ENCODE results near the gene HDAC4. TPM values are rescaled to one million over a fixed set of nuclear protein-coding genes. Genes with fewer than 3 reads are reported as not detected.

HDAC4 gene
- total RNA-seq, 5 donors from 2014 or later (not counting 1 experiment from before 2014, with no cell fraction given): 44.8 to 80.2 (median 60.9) TPM

DNA sequence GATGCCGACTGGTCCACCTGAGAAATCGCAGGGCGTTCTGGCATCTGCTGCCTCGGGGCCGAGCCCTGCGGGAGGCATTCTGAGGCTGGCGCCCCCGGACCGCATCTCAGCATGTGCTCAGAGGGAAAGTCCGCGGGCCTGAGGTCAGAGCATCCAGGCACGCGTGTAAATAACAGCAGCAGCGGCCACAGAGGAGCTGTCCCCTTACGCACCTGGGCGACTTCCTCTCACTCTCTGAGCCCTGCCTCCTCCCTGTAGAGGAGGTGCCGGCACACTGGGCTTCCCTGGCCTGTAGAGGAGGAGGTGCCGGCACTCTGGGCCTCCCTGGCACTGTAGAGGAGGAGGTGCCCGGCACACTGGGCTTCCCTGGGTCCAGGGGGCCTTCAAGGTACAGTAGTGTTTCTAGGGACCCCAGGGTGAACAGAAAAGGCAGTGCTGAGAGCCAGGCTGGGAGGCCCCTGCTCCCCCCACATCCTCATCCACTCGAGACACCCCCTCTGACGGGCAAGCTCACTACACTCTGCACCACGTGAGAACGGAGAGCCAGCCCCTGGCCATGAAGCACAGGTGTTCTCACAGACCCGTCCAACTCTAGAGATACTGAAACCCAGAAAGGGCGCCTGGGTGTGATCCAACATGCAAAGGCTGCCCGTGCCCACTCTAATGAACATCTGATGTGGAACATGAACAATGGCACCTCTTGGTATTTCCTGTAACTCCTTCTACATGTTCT, 263.5 kb downstream of the HDAC4 start:
- Mint-ChIP-seq H3K27ac (no peak overlapping the region), H3K4me3 (no peak overlapping the region), H3K4me1 (peaks cover 0 to 13% (median 3%) of the 10 kb centered on the region in 3 donors), H3K9me3 (peaks cover 0 to 4% (median 4%) of the 10 kb centered on the region in 3 donors), H3K27me3 (no peaks in the 10 kb centered on the region), H3K36me3 (peaks cover 80% of the 10 kb centered on the region)
- H3K27me3 ChIP-seq (replicated peaks in 1 of 2; ENCODE audit: control insufficient read depth in 2 of 2, extremely low read depth in 1 of 2, insufficient read depth in 2 of 2, low read length in 1 of 2): no peaks in the 10 kb centered on the region
- peak in 5 of 35 experiments; percentile 5 to 24 (median 6) for DNase-seq
- H3K27ac ChIP-seq (ENCODE audit: low read length): peak overlapping the region; percentile 14
- 82% methylated on average over 21 of the region's 26 CpGs for WGBS (ENCODE audit: insufficient coverage)
- ChIA-PET CTCF (no interaction called here), POLR2A (no interaction called here)
- H3K36me3 ChIP-seq (ENCODE audit: control insufficient read depth in 2 of 2, extremely low read depth in 1 of 2, insufficient read depth in 1 of 2, low read length in 1 of 2): peaks cover 24 to 81% of the 10 kb centered on the region in 2 donors
- no peak for ATAC-seq (replicated peaks in 1 of 4)
- no peaks in the 10 kb centered on the region for H3K9me3 ChIP-seq
- no peak overlapping the region for H3K4me3 ChIP-seq (ENCODE audit: control insufficient read depth in 1 of 2, extremely low read depth in 1 of 2, low read length in 1 of 2)
- peaks cover 0 to 17% of the 10 kb centered on the region in 2 experiments for H3K4me1 ChIP-seq (ENCODE audit: control insufficient read depth in 1 of 2, extremely low read depth in 1 of 2, insufficient read depth in 2 of 2, low read length in 2 of 2)

GRCh38 chr2:239136762-239137161, 264.1 kb downstream of the HDAC4 start:
- no peaks in the 10 kb centered on the region for H3K9me3 ChIP-seq
- no CpG with 5 or more reads among the region's 6 CpGs for WGBS (ENCODE audit: insufficient coverage)
- CTCF ChIA-PET: no interaction called here
- no peaks in the 10 kb centered on the region for H3K27me3 ChIP-seq (replicated peaks in 1 of 2; ENCODE audit: control insufficient read depth in 2 of 2, extremely low read depth in 1 of 2, insufficient read depth in 2 of 2, low read length in 1 of 2)
- no peak for ATAC-seq (replicated peaks in 1 of 4)
- no peak overlapping the region for H3K27ac Mint-ChIP-seq
- no peak overlapping the region for H3K4me3 ChIP-seq (ENCODE audit: control insufficient read depth in 1 of 2, extremely low read depth in 1 of 2, low read length in 1 of 2)
- DNase-seq: no peak
- POLR2A ChIA-PET: no interaction called here
- peaks cover 0 to 4% (median 4%) of the 10 kb centered on the region in 3 donors for H3K9me3 Mint-ChIP-seq
- peaks cover 0 to 17% of the 10 kb centered on the region in 2 experiments for H3K4me1 ChIP-seq (ENCODE audit: control insufficient read depth in 1 of 2, extremely low read depth in 1 of 2, insufficient read depth in 2 of 2, low read length in 2 of 2)
- peaks cover 24 to 81% of the 10 kb centered on the region in 2 donors for H3K36me3 ChIP-seq (ENCODE audit: control insufficient read depth in 2 of 2, extremely low read depth in 1 of 2, insufficient read depth in 1 of 2, low read length in 1 of 2)
- peaks cover 0 to 13% (median 3%) of the 10 kb centered on the region in 3 donors for H3K4me1 Mint-ChIP-seq
- H3K36me3 Mint-ChIP-seq: peaks cover 78% of the 10 kb centered on the region
- H3K27me3 Mint-ChIP-seq: no peaks in the 10 kb centered on the region
- no peak overlapping the region for H3K27ac ChIP-seq (ENCODE audit: low read length)
- no peak overlapping the region for H3K4me3 Mint-ChIP-seq

- 100% methylated on average over 2 of the region's 3 CpGs for WGBS (ENCODE audit: insufficient coverage)
- ATAC-seq (replicated peaks in 1 of 4) (no peak), DNase-seq (no peak)
- H3K27ac ChIP-seq (ENCODE audit: low read length): no peak overlapping the region
- peaks cover 27 to 82% of the 10 kb centered on the region in 2 donors for H3K36me3 ChIP-seq (ENCODE audit: control insufficient read depth in 2 of 2, extremely low read depth in 1 of 2, insufficient read depth in 1 of 2, low read length in 1 of 2)
- Mint-ChIP-seq H3K4me3 (no peak overlapping the region), H3K27me3 (no peaks in the 10 kb centered on the region), H3K36me3 (peaks cover 73% of the 10 kb centered on the region), H3K27ac (no peak overlapping the region), H3K9me3 (peaks cover 0 to 4% (median 4%) of the 10 kb centered on the region in 3 donors), H3K4me1 (peaks cover 0 to 13% (median 3%) of the 10 kb centered on the region in 3 donors)
- H3K27me3 ChIP-seq (replicated peaks in 1 of 2; ENCODE audit: control insufficient read depth in 2 of 2, extremely low read depth in 1 of 2, insufficient read depth in 2 of 2, low read length in 1 of 2): no peaks in the 10 kb centered on the region
- POLR2A ChIA-PET: no interaction called here
- peaks cover 0 to 17% of the 10 kb centered on the region in 2 experiments for H3K4me1 ChIP-seq (ENCODE audit: control insufficient read depth in 1 of 2, extremely low read depth in 1 of 2, insufficient read depth in 2 of 2, low read length in 2 of 2)
- CTCF ChIA-PET: no interaction called here
- H3K9me3 ChIP-seq: no peaks in the 10 kb centered on the region
- H3K4me3 ChIP-seq (ENCODE audit: control insufficient read depth in 1 of 2, extremely low read depth in 1 of 2, low read length in 1 of 2): no peak overlapping the region
These were observed 264.6 kb downstream of the HDAC4 start for GRCh38 chr2:239136203-239136602.

DNA sequence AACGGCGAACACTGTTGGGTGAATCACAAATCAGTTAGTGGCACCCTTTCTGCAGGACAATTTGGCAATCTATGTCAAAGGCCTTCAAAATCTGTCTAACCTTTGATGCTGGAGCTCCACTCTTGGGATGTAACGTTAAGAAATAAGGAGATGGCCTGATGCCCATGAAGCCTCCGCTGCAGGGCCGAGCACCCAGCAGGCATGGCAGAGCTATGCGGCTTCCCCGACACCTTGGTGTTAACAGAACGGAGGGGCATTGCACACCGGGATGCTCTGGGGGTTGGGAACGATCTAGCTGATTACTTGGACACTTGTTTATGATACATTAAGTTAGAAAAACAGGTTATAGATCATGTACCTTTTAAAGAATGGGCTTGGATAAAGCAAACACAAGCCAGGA, 265.3 kb downstream of the HDAC4 start:
- Mint-ChIP-seq H3K4me1 (peaks cover 0 to 13% (median 3%) of the 10 kb centered on the region in 3 donors), H3K27ac (no peak overlapping the region), H3K4me3 (no peak overlapping the region), H3K36me3 (peaks cover 79% of the 10 kb centered on the region), H3K27me3 (no peaks in the 10 kb centered on the region), H3K9me3 (peaks cover 0 to 4% (median 4%) of the 10 kb centered on the region in 3 donors)
- ChIA-PET POLR2A (no interaction called here), CTCF (no interaction called here)
- no peak overlapping the region for H3K4me3 ChIP-seq (ENCODE audit: control insufficient read depth in 1 of 2, extremely low read depth in 1 of 2, low read length in 1 of 2)
- peaks cover 22 to 82% of the 10 kb centered on the region in 2 donors for H3K36me3 ChIP-seq (ENCODE audit: control insufficient read depth in 2 of 2, extremely low read depth in 1 of 2, insufficient read depth in 1 of 2, low read length in 1 of 2)
- over 99% methylated on average over 9 of the region's 10 CpGs for WGBS (ENCODE audit: insufficient coverage)
- peaks cover 0 to 17% of the 10 kb centered on the region in 2 experiments for H3K4me1 ChIP-seq (ENCODE audit: control insufficient read depth in 1 of 2, extremely low read depth in 1 of 2, insufficient read depth in 2 of 2, low read length in 2 of 2)
- DNase-seq: no peak
- H3K27me3 ChIP-seq (replicated peaks in 1 of 2; ENCODE audit: control insufficient read depth in 2 of 2, extremely low read depth in 1 of 2, insufficient read depth in 2 of 2, low read length in 1 of 2): no peaks in the 10 kb centered on the region
- no peak for ATAC-seq (replicated peaks in 1 of 4)
- H3K9me3 ChIP-seq: no peaks in the 10 kb centered on the region
- no peak overlapping the region for H3K27ac ChIP-seq (ENCODE audit: low read length)

DNA sequence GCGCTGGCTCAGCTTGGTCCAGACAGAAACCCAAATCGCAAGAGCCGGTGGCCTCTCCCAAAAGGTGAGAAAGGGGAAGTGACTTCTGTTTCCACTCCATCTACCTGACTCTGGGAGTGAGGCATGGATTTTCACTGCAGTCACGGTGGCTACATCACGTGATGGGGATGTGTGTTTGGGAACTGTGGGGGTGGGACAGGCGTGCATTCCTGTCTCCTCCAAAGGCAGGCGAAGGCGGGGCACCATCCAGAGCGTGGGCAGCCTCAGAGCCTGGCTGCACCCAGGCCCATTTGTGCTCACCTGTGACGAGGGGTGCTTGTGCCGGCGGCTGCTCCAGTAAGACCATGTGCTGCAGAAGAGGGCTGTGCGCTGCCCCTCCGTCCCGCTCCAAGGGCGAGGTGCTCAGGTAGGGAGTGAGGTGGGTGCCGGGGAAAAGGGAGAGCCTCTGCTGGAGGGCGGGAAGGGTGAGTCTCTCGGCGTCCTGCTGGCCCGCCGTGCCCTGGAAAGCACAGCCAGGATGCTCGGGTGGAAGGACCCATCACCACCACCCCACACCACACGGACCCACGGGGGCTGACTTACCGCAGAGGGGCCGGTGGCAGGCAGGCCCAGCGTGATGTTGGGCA, 266.8 kb downstream of the HDAC4 start:
- WGBS (ENCODE audit: insufficient coverage): 99% methylated on average over 8 of the region's 28 CpGs
- DNase-seq (no peak), ATAC-seq (replicated peaks in 1 of 4) (no peak)
- no peak overlapping the region for H3K4me3 Mint-ChIP-seq
- Histone ChIP-seq H3K27ac (ENCODE audit: low read length) (no peak overlapping the region), H3K27me3 (replicated peaks in 1 of 2; ENCODE audit: control insufficient read depth in 2 of 2, extremely low read depth in 1 of 2, insufficient read depth in 2 of 2, low read length in 1 of 2) (no peaks in the 10 kb centered on the region), H3K4me1 (ENCODE audit: control insufficient read depth in 1 of 2, extremely low read depth in 1 of 2, insufficient read depth in 2 of 2, low read length in 2 of 2) (peaks cover 0 to 16% of the 10 kb centered on the region in 2 experiments), H3K9me3 (no peaks in the 10 kb centered on the region), H3K4me3 (ENCODE audit: control insufficient read depth in 1 of 2, extremely low read depth in 1 of 2, low read length in 1 of 2) (no peak overlapping the region), H3K36me3 (ENCODE audit: control insufficient read depth in 2 of 2, extremely low read depth in 1 of 2, insufficient read depth in 1 of 2, low read length in 1 of 2) (peaks cover 19 to 80% of the 10 kb centered on the region in 2 donors)
- no peak overlapping the region for H3K27ac Mint-ChIP-seq
- H3K4me1 Mint-ChIP-seq: peaks cover 0 to 11% (median 3%) of the 10 kb centered on the region in 3 donors
- ChIA-PET CTCF (no interaction called here), POLR2A (no interaction called here)
- no peaks in the 10 kb centered on the region for H3K27me3 Mint-ChIP-seq
- H3K9me3 Mint-ChIP-seq: peaks cover 0 to 4% (median 4%) of the 10 kb centered on the region in 3 donors
- H3K36me3 Mint-ChIP-seq: peaks cover 74% of the 10 kb centered on the region

- Histone ChIP-seq H3K27me3 (replicated peaks in 1 of 2; ENCODE audit: control insufficient read depth in 2 of 2, extremely low read depth in 1 of 2, insufficient read depth in 2 of 2, low read length in 1 of 2) (no peaks in the 10 kb centered on the region), H3K4me3 (ENCODE audit: control insufficient read depth in 1 of 2, extremely low read depth in 1 of 2, low read length in 1 of 2) (no peak overlapping the region), H3K27ac (ENCODE audit: low read length) (no peak overlapping the region), H3K36me3 (ENCODE audit: control insufficient read depth in 2 of 2, extremely low read depth in 1 of 2, insufficient read depth in 1 of 2, low read length in 1 of 2) (peaks cover 21 to 77% of the 10 kb centered on the region in 2 donors), H3K4me1 (ENCODE audit: control insufficient read depth in 1 of 2, extremely low read depth in 1 of 2, insufficient read depth in 2 of 2, low read length in 2 of 2) (peaks cover 0 to 8% of the 10 kb centered on the region in 2 experiments), H3K9me3 (no peaks in the 10 kb centered on the region)
- Mint-ChIP-seq H3K4me3 (no peak overlapping the region), H3K27me3 (no peaks in the 10 kb centered on the region), H3K9me3 (peaks cover 0 to 4% (median 4%) of the 10 kb centered on the region in 3 donors), H3K27ac (no peak overlapping the region), H3K4me1 (peaks cover 0 to 1% (median 0%) of the 10 kb centered on the region in 3 donors), H3K36me3 (peaks cover 71% of the 10 kb centered on the region)
- WGBS (ENCODE audit: insufficient coverage): 98% methylated on average over 9 of the region's 12 CpGs
- ATAC-seq (replicated peaks in 1 of 4) (no peak), DNase-seq (no peak)
- ChIA-PET CTCF (no interaction called here), POLR2A (no interaction called here)
These were observed 268.0 kb downstream of the HDAC4 start for GRCh38 chr2:239132786-239133185.

All from T-cell (primary cell).